HCT116 (cell line): ENCODE data around the gene C1orf50.

ENCODE experiments used
- EZH2 ChIP-seq: fragments of 200-600 bp; sonication (generic); IDR thresholded peaks from 2 replicates; pipeline ENCODE4 v1.6.1; 2017; ENCODE audit warnings: antibody characterized with exemption, mixed run types
- POLR2A ChIP-seq: IDR thresholded peaks from 2 replicates; pipeline ENCODE4 v1.7.0; 2011; ENCODE audit warnings: borderline replicate concordance; ENCODE audit not compliant: insufficient read depth, insufficient read length; ENCODE audit errors: extremely low read depth
- SIN3A ChIP-seq: IDR thresholded peaks from 2 replicates; pipeline ENCODE4 v1.6.1; 2012; ENCODE audit warnings: low read depth

- TF ChIP-seq EZH2 (no peak), SIN3A (no peak), POLR2A (no peak)
These were observed 16.0 kb downstream of the C1orf50 start for GRCh38 chr1:42783092-42783491.
